Skeletal muscle satellite cell (primary cell): ENCODE measurements around the gene OR2G6.
"Not testable (repeated sequence)": the region's sequence is repeated elsewhere in the genome, so short reads cannot be mapped to it uniquely, and the experiment has no call there.

Experiments used
- H3K27me3 ChIP-seq: 2 replicates; pipeline ENCODE4 v1.7.0; 2013; ENCODE audit warnings: low read length; ENCODE audit not compliant: control insufficient read depth, insufficient read depth
- H3K36me3 ChIP-seq: 2 replicates; pipeline ENCODE4 v1.7.0; 2013; ENCODE audit warnings: mild to moderate bottlenecking, control low read depth, low read length; ENCODE audit not compliant: insufficient read depth
- H3K4me1 ChIP-seq: 2 replicates; pipeline ENCODE4 v1.7.0; 2013; ENCODE audit warnings: low read length; ENCODE audit not compliant: control insufficient read depth, insufficient read depth
- H3K4me2 ChIP-seq: 2 replicates; pipeline ENCODE4 v1.7.0; 2013; ENCODE audit warnings: mild to moderate bottlenecking, low read length
- H3K4me3 ChIP-seq: 2 replicates; pipeline ENCODE4 v1.7.0; 2013; ENCODE audit warnings: low read length
- H3K9ac ChIP-seq: 2 replicates; pipeline ENCODE4 v1.7.0; 2013; ENCODE audit warnings: mild to moderate bottlenecking, low read depth, low read length, moderate library complexity
- H3K9me3 ChIP-seq: replicated peaks from 2 replicates; pipeline ENCODE4 v1.7.0; 2013; ENCODE audit warnings: mild to moderate bottlenecking, control low read depth, low read length

OR2G6 gene

DNA sequence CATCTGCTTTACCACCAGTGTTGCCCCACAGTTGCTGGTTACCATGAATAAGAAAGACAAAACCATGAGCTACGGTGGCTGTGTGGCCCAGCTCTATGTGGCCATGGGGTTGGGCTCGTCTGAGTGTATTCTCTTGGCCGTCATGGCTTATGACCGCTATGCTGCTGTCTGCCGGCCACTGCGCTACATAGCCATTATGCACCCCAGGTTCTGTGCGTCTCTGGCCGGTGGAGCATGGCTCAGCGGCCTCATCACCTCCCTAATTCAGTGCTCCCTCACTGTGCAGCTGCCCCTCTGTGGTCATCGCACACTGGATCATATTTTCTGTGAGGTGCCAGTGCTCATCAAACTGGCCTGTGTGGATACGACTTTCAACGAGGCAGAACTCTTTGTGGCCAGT is 14.0 kb downstream of the OR2G6 start:
- Histone ChIP-seq H3K27me3 (no peaks in the 10 kb centered on the region), H3K4me1 (no peaks in the 10 kb centered on the region), H3K36me3 (no peaks in the 10 kb centered on the region), H3K4me3 (no peak overlapping the region), H3K9ac (no peak overlapping the region), H3K4me2 (no peak overlapping the region), H3K9me3 (no peaks in the 10 kb centered on the region)

DNA sequence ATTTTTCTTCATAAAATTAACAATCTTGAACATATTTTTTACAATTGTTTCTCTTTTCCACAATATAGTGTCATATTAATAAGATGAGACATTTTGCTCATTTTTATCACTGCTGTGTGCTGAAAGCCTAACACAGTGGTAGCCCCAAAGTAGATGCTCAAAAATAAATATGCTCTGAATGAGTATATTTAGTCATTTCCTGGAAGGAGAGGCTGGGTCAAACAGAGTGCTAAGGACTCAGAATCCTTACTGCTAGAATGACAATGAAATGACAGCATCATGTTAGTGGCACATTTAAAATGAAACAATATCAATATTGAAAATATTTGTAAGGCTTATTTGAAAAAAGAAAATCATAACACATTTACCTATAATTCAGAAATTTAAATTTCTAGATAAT is 29.6 kb downstream of the OR2G6 start:
- H3K9ac ChIP-seq, H3K4me3 ChIP-seq, H3K4me1 ChIP-seq, H3K9me3 ChIP-seq, H3K36me3 ChIP-seq, H3K4me2 ChIP-seq, H3K27me3 ChIP-seq: not testable (repeated sequence)

DNA sequence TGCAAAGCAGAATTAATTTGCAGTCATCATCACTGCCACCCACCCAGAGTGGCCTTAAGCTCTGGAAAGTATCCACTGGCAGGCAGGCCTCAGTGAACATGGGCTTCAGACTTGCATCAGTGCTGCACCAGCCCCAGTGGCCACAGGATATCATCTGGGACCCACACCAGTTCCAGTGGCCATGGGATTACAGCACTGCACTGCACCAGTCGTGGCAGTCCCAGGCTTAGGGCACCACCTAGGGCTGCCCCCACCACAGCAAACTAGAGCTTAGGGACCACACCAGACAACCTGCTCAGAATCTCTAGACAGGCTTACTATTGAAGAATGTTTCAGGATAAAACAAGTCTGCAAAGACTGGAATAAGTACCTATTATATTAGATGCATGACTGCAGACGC is 39.5 kb downstream of the OR2G6 start:
- H3K4me3 ChIP-seq, H3K9ac ChIP-seq, H3K4me1 ChIP-seq, H3K4me2 ChIP-seq, H3K36me3 ChIP-seq, H3K27me3 ChIP-seq, H3K9me3 ChIP-seq: not testable (repeated sequence)

DNA sequence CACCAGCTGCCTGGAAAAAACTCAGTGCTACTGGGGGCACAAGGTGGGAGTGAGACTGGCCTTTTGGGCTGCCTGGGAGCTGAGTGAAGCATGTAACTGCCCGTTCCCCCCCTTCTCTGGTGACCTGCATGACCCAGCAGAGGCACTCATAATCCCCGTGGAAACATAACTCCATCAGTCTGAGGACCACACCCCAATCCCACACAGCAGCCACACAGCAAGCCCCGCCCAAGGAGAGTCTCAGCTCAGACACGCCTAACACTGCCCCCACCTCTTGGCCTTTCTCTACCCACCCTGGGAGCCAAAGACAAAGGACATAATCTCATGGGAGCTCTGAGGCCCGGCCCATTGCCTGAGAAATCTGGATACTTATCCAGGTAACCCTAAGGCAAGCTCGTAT is 43.2 kb downstream of the OR2G6 start:
- H3K9ac ChIP-seq, H3K27me3 ChIP-seq, H3K4me3 ChIP-seq, H3K9me3 ChIP-seq, H3K4me2 ChIP-seq, H3K4me1 ChIP-seq, H3K36me3 ChIP-seq: not testable (repeated sequence)

DNA sequence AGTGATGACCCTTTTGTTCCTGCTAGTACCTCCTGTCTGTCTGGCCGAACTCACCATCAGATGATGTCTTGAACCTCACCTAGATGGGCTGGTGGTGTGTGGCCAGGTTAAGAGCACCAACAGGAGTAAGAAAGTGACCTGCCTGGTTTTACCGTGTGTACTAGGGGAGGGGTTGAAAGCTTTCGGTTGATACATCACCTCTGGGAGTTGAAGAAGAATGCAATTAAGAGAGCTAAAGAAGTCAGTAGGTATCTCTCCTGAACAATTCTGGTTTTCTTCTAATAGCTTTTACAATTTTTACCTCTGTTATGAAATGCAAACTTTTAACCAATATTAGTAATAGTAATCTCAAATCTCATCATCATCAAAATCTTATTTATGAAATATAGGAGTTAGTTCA is 54.8 kb downstream of the OR2G6 start, which contains the start of gene OR2T29:
OR2T29 (minus strand) TSS at position 101 of the 400 bp plus-strand sequence. CDS start 3,281 bp downstream, outside the sequence.
- not testable (repeated sequence) for H3K9me3 ChIP-seq, H3K4me2 ChIP-seq

DNA sequence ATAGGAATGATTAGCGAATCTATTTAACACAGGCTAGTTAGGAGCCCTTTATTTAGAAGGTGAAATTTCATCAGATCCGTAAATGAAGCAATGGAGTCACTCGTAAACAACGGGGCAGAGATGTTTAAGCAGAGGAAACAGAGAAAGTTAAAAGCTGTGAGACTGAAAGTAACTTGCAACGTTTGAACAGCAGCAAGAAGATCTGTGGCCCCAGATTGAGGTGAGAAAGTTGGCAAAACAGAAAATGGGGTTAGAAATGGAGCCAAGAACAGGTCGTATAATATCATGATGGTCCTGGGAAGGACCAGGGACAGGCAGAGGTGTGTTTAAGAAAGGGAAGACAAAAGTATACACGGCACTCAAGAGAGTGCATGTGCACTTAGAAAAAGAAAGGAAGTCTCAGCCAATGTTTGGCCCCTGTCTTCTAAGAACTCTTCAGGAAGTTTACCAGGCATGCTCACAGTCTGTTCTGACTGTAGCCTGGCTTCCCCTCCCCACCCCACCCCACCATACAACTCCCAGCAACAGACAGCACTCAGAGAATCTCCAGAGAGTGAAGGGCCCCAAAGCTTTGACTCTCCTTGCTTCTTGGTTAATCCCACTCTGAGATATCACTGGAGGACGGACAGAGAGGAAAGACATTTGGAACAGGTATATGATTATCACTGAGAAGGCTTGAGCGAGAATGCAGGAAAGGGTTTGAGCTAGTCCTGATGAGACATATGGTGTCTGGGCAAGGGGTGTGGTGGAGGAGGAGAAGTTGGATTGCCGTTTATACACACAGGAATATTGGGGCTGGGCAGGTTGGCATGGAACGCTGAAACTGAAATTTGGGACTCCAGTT is 57.9 kb downstream of the OR2G6 start:
- H3K27me3 ChIP-seq, H3K4me3 ChIP-seq, H3K4me1 ChIP-seq, H3K9me3 ChIP-seq, H3K36me3 ChIP-seq, H3K9ac ChIP-seq, H3K4me2 ChIP-seq: not testable (repeated sequence)

More for the DNA sequence above, 54.8 kb downstream of the OR2G6 start, which contains the start of gene OR2T29:
- H3K36me3 ChIP-seq, H3K4me1 ChIP-seq, H3K9ac ChIP-seq, H3K27me3 ChIP-seq, H3K4me3 ChIP-seq: not testable (repeated sequence)

DNA sequence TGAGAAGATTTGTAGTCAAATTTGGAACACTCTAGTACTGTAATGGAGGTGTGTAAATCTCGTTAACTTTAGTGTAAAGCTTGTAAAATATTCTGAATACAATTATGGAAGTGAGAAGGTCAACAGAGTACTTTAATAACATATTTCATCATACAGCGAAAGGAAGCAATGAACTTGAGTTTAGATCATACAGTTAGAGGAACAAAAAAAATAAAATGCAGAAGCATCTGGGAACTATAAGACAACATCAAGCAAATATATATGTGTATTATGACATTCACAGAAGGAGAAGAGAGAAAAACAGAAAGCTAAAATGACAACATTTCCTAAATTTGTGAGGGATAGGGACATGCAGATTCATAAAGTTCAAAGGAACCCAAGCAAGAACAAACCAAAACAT is 61.2 kb downstream of the OR2G6 start:
- not testable (repeated sequence) for H3K27me3 ChIP-seq, H3K9ac ChIP-seq, H3K4me2 ChIP-seq, H3K9me3 ChIP-seq, H3K36me3 ChIP-seq, H3K4me3 ChIP-seq, H3K4me1 ChIP-seq

DNA sequence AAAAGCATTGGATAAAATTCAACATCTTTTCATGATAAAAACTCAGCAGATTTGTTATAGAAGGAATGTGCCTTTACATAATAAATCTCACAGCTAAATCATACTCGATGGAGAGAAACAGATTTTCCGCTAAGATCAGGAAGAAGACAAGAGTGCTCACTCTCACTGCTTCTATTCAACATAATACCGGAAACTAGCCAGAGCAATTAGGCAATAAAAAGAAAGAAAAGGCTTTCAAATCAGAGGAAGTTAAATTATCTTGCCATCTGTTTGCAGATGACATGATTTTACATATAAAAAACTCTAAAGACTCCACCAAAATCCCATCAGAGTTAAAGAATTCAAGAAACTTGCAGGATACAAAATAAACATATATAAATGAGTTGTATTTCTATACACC is 62.9 kb downstream of the OR2G6 start:
- H3K4me2 ChIP-seq, H3K4me3 ChIP-seq, H3K9me3 ChIP-seq, H3K27me3 ChIP-seq, H3K36me3 ChIP-seq, H3K9ac ChIP-seq, H3K4me1 ChIP-seq: not testable (repeated sequence)

DNA sequence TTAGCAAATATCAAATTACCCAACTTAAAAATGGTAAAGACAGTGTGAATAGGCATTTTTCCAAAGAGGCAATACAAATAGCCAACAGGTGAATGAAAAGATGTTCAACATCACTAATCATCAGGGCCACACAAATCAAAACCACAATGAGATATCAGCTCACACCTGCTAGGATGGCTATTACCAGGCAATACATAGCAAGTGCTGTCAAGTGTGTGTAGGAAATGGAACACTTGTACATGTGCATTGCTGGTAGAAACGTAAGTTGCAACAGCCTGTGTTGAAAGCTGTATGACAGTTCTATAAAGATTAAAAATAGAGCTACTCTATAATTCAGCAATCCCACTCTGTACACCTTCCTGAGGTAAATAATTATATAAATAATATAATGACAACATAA is 64.2 kb downstream of the OR2G6 start:
- not testable (repeated sequence) for H3K9ac ChIP-seq, H3K36me3 ChIP-seq, H3K4me3 ChIP-seq, H3K4me1 ChIP-seq, H3K27me3 ChIP-seq, H3K4me2 ChIP-seq, H3K9me3 ChIP-seq

DNA sequence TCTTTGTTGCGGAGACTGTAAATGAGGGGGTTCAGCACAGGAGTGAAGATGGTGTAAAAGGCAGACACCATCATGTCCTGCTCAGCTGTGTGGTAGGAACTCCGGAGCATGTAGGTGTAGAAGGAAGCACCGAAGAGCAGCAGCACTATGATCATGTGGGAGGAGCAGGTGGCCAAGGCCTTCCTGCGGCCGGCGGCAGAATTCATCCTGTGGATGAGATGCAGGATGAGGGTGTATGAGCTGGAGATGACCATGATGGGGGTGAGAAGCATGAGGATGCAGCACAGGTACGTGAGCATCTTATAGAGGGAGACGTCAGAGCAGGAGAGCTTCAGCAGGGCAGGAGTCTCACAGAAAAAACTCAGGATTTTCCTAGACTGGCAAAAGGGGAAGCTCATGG is 66.0 kb downstream of the OR2G6 start:
- H3K9me3 ChIP-seq, H3K27me3 ChIP-seq, H3K4me2 ChIP-seq, H3K4me3 ChIP-seq, H3K9ac ChIP-seq, H3K4me1 ChIP-seq, H3K36me3 ChIP-seq: not testable (repeated sequence)

DNA sequence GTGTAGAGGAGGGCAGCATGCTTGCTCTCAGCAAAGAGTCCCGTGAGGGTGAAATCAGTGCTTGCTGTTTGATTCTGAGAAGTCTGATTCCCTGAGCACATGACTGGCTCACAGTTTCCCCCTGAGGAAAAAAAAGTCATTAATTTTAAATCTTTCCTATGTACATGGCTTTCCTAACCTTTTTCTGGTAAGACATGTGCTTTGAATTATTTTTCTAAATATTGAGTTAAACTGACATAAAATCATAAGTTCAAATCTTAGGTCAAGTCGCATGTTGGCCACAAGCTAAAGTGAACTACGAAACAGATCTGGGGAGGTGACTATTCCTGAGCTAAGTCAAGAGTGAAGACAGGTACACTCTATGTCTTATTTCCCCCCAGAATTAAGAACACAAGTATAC is 66.8 kb downstream of the OR2G6 start, which contains the start of gene OR2T34:
OR2T34 (minus strand) TSS at position 101 of the 400 bp plus-strand sequence; CDS start at position 101, 0 bp downstream.
- H3K36me3 ChIP-seq, H3K27me3 ChIP-seq, H3K9ac ChIP-seq, H3K4me1 ChIP-seq, H3K4me2 ChIP-seq, H3K9me3 ChIP-seq, H3K4me3 ChIP-seq: not testable (repeated sequence)

DNA sequence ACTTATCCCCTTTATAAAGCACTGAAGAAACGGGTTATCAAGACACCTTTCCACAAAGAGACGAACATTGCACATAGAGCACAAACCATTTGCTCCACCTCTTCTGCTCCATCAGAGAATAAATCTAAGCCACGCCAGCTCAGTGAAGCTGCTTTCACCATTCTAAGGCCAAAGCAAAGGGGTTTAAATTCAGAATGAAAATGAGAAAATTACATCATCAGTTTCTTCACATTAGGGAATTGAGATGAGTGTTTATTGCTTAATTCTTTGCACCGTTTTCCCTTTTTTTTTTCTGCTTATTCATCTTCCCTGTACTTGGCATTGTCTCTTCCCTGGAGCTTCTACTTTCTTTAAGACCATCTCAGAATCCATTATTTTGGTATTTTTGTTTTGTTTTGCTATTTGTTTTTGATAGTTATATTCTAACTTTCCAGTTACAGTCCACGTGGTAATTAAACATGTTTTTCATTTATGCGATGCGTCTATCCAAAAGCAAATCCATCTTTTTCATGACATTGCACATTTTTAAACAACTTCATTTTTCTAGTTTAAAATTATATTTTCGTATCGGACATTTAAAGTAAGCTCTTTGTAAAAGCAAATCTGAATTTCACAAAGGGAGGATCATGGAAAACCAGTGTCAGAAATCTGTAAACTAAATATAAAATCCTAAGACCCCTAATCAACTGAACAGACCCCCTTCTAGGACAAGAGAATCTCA is 68.5 kb downstream of the OR2G6 start:
- no peaks in the 10 kb centered on the region for H3K9me3 ChIP-seq
- no peaks in the 10 kb centered on the region for H3K27me3 ChIP-seq
- H3K9ac ChIP-seq = no peak overlapping the region
- H3K4me3 ChIP-seq = no peak overlapping the region
- no peaks in the 10 kb centered on the region for H3K36me3 ChIP-seq
- no peak overlapping the region for H3K4me2 ChIP-seq
- no peaks in the 10 kb centered on the region for H3K4me1 ChIP-seq
